GM19452 (cell line): ENCODE data around the gene SCNN1G.

ENCODE experiments used
- ATAC-seq: cut with Tn5 transposase; IDR thresholded peaks from one replicate; pipeline ENCODE4 v1.9.1; 2021; ENCODE audit not compliant: unreplicated experiment

The SCNN1G gene

GRCh38 chr16:23195366-23195978 lies 12.9 kb downstream of the SCNN1G start:
- ATAC-seq, result no peak

GRCh38 chr16:23196539-23196938 lies 14.0 kb downstream of the SCNN1G start:
- ATAC-seq, result no peak

GRCh38 chr16:23202166-23202565 lies 19.6 kb downstream of the SCNN1G start:
- no peak for ATAC-seq

- no peak for ATAC-seq
Observed at GRCh38 chr16:23206986-23207385, 24.4 kb downstream of the SCNN1G start.

GRCh38 chr16:23207485-23207884 lies 24.9 kb downstream of the SCNN1G start:
- no peak for ATAC-seq

- no peak for ATAC-seq
Observed at GRCh38 chr16:23209606-23210005, 27.1 kb downstream of the SCNN1G start.

- ATAC-seq, result no peak
Observed at GRCh38 chr16:23213831-23214230, 31.3 kb downstream of the SCNN1G start.

GRCh38 chr16:23214796-23215195 lies 32.3 kb downstream of the SCNN1G start:
- ATAC-seq, result no peak

- ATAC-seq, result no peak
Observed at GRCh38 chr16:23215435-23215834, 32.9 kb downstream of the SCNN1G start.

GRCh38 chr16:23216658-23217246 lies 34.2 kb downstream of the SCNN1G start:
- no peak for ATAC-seq

- no peak for ATAC-seq
Observed at GRCh38 chr16:23217646-23218045, 35.1 kb downstream of the SCNN1G start.

GRCh38 chr16:23222929-23223328 lies 40.4 kb downstream of the SCNN1G start:
- ATAC-seq, result no peak

- no peak for ATAC-seq
Observed at GRCh38 chr16:23223368-23223767, 40.8 kb downstream of the SCNN1G start.

GRCh38 chr16:23225109-23225508 lies 42.6 kb downstream of the SCNN1G start:
- ATAC-seq, result no peak

GRCh38 chr16:23225634-23226033 lies 43.1 kb downstream of the SCNN1G start:
- no peak for ATAC-seq

GRCh38 chr16:23227529-23227928 lies 45.0 kb downstream of the SCNN1G start:
- no peak for ATAC-seq

- no peak for ATAC-seq
Observed at GRCh38 chr16:23229714-23230113, 47.2 kb downstream of the SCNN1G start.

- no peak for ATAC-seq
Observed at GRCh38 chr16:23232806-23233205, 50.3 kb downstream of the SCNN1G start.

GRCh38 chr16:23235176-23235575 lies 52.6 kb downstream of the SCNN1G start:
- ATAC-seq, result no peak

- ATAC-seq, result no peak
Observed at GRCh38 chr16:23236983-23237382, 54.4 kb downstream of the SCNN1G start.

- no peak for ATAC-seq
Observed at GRCh38 chr16:23240994-23241393, 58.4 kb downstream of the SCNN1G start.

GRCh38 chr16:23244122-23244521 lies 61.6 kb downstream of the SCNN1G start:
- no peak for ATAC-seq

GRCh38 chr16:23245268-23245667 lies 62.7 kb downstream of the SCNN1G start:
- no peak for ATAC-seq
